Left renal cortex interstitium (tissue), 4 donors: ENCODE measurements around the gene CMBL. TPM values are rescaled to one million over a fixed set of nuclear protein-coding genes. Genes with fewer than 3 reads are reported as not detected.

Experiments used
- DNase-seq, 4 donors: peaks; one replicate each; pipeline ENCODE4 v3.0.0-alpha.2; 2013; ENCODE audit warnings: low read depth in 4 of 4, low spot score in 2 of 4, missing footprints in 1 of 4
- polyA plus RNA-seq, 4 donors: library from polyadenylated mRNA; unstranded; fragments of 120-200 nt; gene quantifications; one replicate each; pipeline ENCODE4 v1.2.1, GENCODE V29; 2013; ENCODE audit not compliant: insufficient read length in 4 of 4

The CMBL gene
- polyA plus RNA-seq, 4 donors = 33.3 to 48.6 (median 43.0) TPM

- DNase-seq = no peak
These were observed 27.1 kb upstream of the CMBL start for GRCh38 chr5:10334831-10335230.

GRCh38 chr5:10333154-10334006 is 25.7 kb upstream of the CMBL start:
- no peak for DNase-seq

GRCh38 chr5:10332301-10332700 is 24.6 kb upstream of the CMBL start:
- DNase-seq = no peak

- no peak for DNase-seq
These were observed 23.7 kb upstream of the CMBL start for GRCh38 chr5:10331341-10331796.

GRCh38 chr5:10330511-10331230 is 23.0 kb upstream of the CMBL start:
- no peak for DNase-seq

- DNase-seq = no peak
These were observed 22.2 kb upstream of the CMBL start for GRCh38 chr5:10329820-10330481.

- DNase-seq = no peak
These were observed 21.7 kb upstream of the CMBL start for GRCh38 chr5:10329446-10329819.

GRCh38 chr5:10328323-10328722 is 20.6 kb upstream of the CMBL start:
- DNase-seq = no peak

GRCh38 chr5:10324518-10325370 is 17.0 kb upstream of the CMBL start:
- no peak for DNase-seq

GRCh38 chr5:10323588-10324488 is 16.1 kb upstream of the CMBL start:
- DNase-seq = no peak

- DNase-seq = no peak
These were observed 14.2 kb upstream of the CMBL start for GRCh38 chr5:10321882-10322281.

- no peak for DNase-seq
These were observed 13.1 kb upstream of the CMBL start for GRCh38 chr5:10320793-10321192.

- DNase-seq = no peak
These were observed 11.6 kb upstream of the CMBL start for GRCh38 chr5:10319202-10319851.

- DNase-seq = no peak
These were observed 10.4 kb upstream of the CMBL start for GRCh38 chr5:10317825-10318682.

GRCh38 chr5:10315824-10316509 is 8.3 kb upstream of the CMBL start:
- DNase-seq = no peak

GRCh38 chr5:10315201-10315600 is 7.5 kb upstream of the CMBL start:
- DNase-seq = no peak
